HCT116 (cell line): Measurements from ENCODE around the gene CDH23.

Experiments
- CBX3 ChIP-seq: IDR thresholded peaks from 2 replicates; pipeline ENCODE4 v1.6.1; 2012; ENCODE audit warnings: low read depth
- CEBPB ChIP-seq: IDR thresholded peaks from 2 replicates; pipeline ENCODE4 v1.6.1; 2012; ENCODE audit warnings: low read depth
- CTCF ChIP-seq, 3 experiments: fragments of 200-600 bp in 1 of 3; sonication (generic) in 1 of 3; IDR thresholded peaks in 2 of 3; conservative IDR thresholded peaks in 1 of 3; 2 replicates each; pipeline ENCODE4 v1.5.1; 2012 to 2017; ENCODE audit warnings: low read depth in 2 of 3, low read length in 2 of 3, antibody characterized with exemption in 1 of 3, borderline replicate concordance in 1 of 3, control low read depth in 1 of 3, mild to moderate bottlenecking in 1 of 3, mixed read lengths in 1 of 3, mixed run types in 1 of 3, moderate library complexity in 1 of 3; ENCODE audit not compliant: insufficient read depth in 1 of 3
- EZH2 ChIP-seq: fragments of 200-600 bp; sonication (generic); IDR thresholded peaks from 2 replicates; pipeline ENCODE4 v1.6.1; 2017; ENCODE audit warnings: antibody characterized with exemption, mixed run types
- EZH2phosphoT487 ChIP-seq: fragments of 200-600 bp; IDR thresholded peaks from 2 replicates; pipeline ENCODE4 v1.6.1; 2018; ENCODE audit warnings: antibody characterized with exemption, borderline replicate concordance
- POLR2AphosphoS5 ChIP-seq: IDR thresholded peaks from 2 replicates; pipeline ENCODE4 v1.6.1; 2011; ENCODE audit warnings: mild to moderate bottlenecking, low read depth, low read length, moderate library complexity
- RAD21 ChIP-seq: IDR thresholded peaks from 2 replicates; pipeline ENCODE4 v1.6.1; 2012; ENCODE audit warnings: low read depth, mild to moderate bottlenecking
- YY1 ChIP-seq: IDR thresholded peaks from 2 replicates; pipeline ENCODE4 v1.6.1; 2011; ENCODE audit warnings: low read length, low read depth, moderate library complexity, mild to moderate bottlenecking; ENCODE audit not compliant: insufficient replicate concordance; ENCODE audit errors: extremely low read depth
- TF ChIP-seq, protein P1 (sequence below): IDR thresholded peaks from 2 replicates; pipeline ENCODE4 v1.6.1; 2011; ENCODE audit warnings: mild to moderate bottlenecking, low read length, moderate library complexity; ENCODE audit not compliant: insufficient replicate concordance; ENCODE audit errors: extremely low read depth

- no peak for TF ChIP-seq CBX3
- no peak for TF ChIP-seq CTCF (IDR thresholded peaks at IDR 0.05 in 2 of 3, conservative IDR thresholded peaks at IDR 0.05 in 1 of 3; ENCODE audit: borderline replicate concordance in 1 of 3, insufficient read depth in 1 of 3, low read depth in 2 of 3, low read length in 2 of 3)
- TF ChIP-seq RAD21 = no peak
- TF ChIP-seq POLR2AphosphoS5 = no peak
- no peak for TF ChIP-seq CEBPB
- no peak for TF ChIP-seq EZH2
- no peak for TF ChIP-seq YY1
- TF ChIP-seq, protein P1, sequence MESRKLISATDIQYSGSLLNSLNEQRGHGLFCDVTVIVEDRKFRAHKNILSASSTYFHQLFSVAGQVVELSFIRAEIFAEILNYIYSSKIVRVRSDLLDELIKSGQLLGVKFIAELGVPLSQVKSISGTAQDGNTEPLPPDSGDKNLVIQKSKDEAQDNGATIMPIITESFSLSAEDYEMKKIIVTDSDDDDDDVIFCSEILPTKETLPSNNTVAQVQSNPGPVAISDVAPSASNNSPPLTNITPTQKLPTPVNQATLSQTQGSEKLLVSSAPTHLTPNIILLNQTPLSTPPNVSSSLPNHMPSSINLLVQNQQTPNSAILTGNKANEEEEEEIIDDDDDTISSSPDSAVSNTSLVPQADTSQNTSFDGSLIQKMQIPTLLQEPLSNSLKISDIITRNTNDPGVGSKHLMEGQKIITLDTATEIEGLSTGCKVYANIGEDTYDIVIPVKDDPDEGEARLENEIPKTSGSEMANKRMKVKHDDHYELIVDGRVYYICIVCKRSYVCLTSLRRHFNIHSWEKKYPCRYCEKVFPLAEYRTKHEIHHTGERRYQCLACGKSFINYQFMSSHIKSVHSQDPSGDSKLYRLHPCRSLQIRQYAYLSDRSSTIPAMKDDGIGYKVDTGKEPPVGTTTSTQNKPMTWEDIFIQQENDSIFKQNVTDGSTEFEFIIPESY = no peak
- TF ChIP-seq EZH2phosphoT487 = no peak
These were observed 6.8 kb upstream of the CDH23 start for GRCh38 chr10:71389768-71390460.
